HG03442 (cell line): ENCODE measurements around the gene GPR4.
"Not testable (repeated sequence)": the region's sequence is repeated elsewhere in the genome, so short reads cannot be mapped to it uniquely, and the experiment has no call there.

Source experiments
- ATAC-seq: cut with Tn5 transposase; IDR thresholded peaks from one replicate; pipeline ENCODE4 v1.9.1; 2021; ENCODE audit warnings: mild to moderate bottlenecking, moderate library complexity; ENCODE audit not compliant: unreplicated experiment

The GPR4 gene

GRCh38 chr19:45601524-45602374 lies at the start of gene GPR4:
TSS of gene GPR4 (minus strand) at chr19:45602212. CDS start at chr19:45591866, 10,346 bp downstream.
- no peak for ATAC-seq

- ATAC-seq, result no peak
Measured at GRCh38 chr19:45650722-45651121, 48.7 kb upstream of the GPR4 start.

- no peak for ATAC-seq
Measured at GRCh38 chr19:45646345-45646698, 44.3 kb upstream of the GPR4 start.

GRCh38 chr19:45645631-45646344 lies 43.8 kb upstream of the GPR4 start:
- no peak for ATAC-seq

GRCh38 chr19:45645068-45645630 lies 43.1 kb upstream of the GPR4 start:
- ATAC-seq, result no peak

GRCh38 chr19:45643927-45644771 lies 42.1 kb upstream of the GPR4 start:
- ATAC-seq, result no peak

- no peak for ATAC-seq
Measured at GRCh38 chr19:45643024-45643926, 41.3 kb upstream of the GPR4 start.

- no peak for ATAC-seq
Measured at GRCh38 chr19:45641274-45642105, 39.5 kb upstream of the GPR4 start.

- ATAC-seq, result no peak
Measured at GRCh38 chr19:45640849-45641273, 38.8 kb upstream of the GPR4 start.

- ATAC-seq, result no peak
Measured at GRCh38 chr19:45638930-45639729, 37.1 kb upstream of the GPR4 start, which contains the start of gene EML2. TSS of gene EML2 (minus strand) at chr19:45639397. CDS start at chr19:45639376, 21 bp downstream.

GRCh38 chr19:45637890-45638667 lies 36.1 kb upstream of the GPR4 start:
- ATAC-seq, result no peak

GRCh38 chr19:45636902-45637301 lies 34.9 kb upstream of the GPR4 start:
- ATAC-seq, result no peak

GRCh38 chr19:45636275-45636674 lies 34.3 kb upstream of the GPR4 start:
- ATAC-seq, result no peak

GRCh38 chr19:45632468-45633196 lies 30.6 kb upstream of the GPR4 start:
- ATAC-seq, result no peak

- ATAC-seq, result no peak
Measured at GRCh38 chr19:45630463-45630862, 28.5 kb upstream of the GPR4 start.

GRCh38 chr19:45629704-45630103 lies 27.7 kb upstream of the GPR4 start:
- no peak for ATAC-seq

GRCh38 chr19:45628219-45628618 lies 26.2 kb upstream of the GPR4 start:
- ATAC-seq, result not testable (repeated sequence)
